Measurements from ENCODE around the gene NOXRED1.

NOXRED1 gene

DNA sequence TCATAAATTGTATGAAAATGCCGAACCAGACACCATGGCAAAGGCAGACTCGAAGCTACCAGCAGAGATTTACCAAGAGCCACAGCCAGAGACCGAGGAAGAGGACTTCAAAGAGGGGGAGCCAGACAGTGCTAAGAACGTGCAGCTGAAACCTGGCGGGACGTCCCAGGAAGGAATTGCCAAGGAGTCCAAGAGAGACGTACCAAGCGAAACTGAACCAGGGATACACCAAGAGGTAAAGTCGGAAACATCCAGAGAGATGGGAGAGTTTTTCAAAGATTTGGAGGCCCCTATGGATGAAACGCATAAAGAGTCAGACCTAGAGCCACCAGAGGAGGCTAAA is 45.9 kb downstream of the NOXRED1 start:
- Histone ChIP-seq H3K9me2 (replicated peaks; ENCODE audit: control insufficient read depth, low read length) (no peaks in the 10 kb centered on the region), H3K36me3 (ENCODE audit: control insufficient read depth, low read length) (peaks cover 38% of the 10 kb centered on the region), H3K9me3 (ENCODE audit: control insufficient read depth, insufficient read depth, low read length) (no peaks in the 10 kb centered on the region), H3K4me3 (ENCODE audit: low read length) (peak overlapping the region; percentile 99), H3K4me1 (ENCODE audit: control insufficient read depth, low read length) (peaks cover 37% of the 10 kb centered on the region), H3K79me2 (ENCODE audit: control insufficient read depth, low read length) (peaks cover 40% of the 10 kb centered on the region), H4K20me1 (ENCODE audit: control insufficient read depth, insufficient read depth, low read depth, low read length) (no peaks in the 10 kb centered on the region), H3F3A (ENCODE audit: control insufficient read depth, insufficient read depth) (peaks cover 25% of the 10 kb centered on the region), H3K27ac (ENCODE audit: low read depth, low read length) (0 out of 2 replicates have a peak overlapping the region, but pooled peaks have one; percentile 99), H3K4me2 (ENCODE audit: low read length) (peak overlapping the region; percentile 80), H3K27me3 (ENCODE audit: control insufficient read depth, low read length) (no peaks in the 10 kb centered on the region)
- no peak for TF ChIP-seq EZH2phosphoT487 (IDR thresholded peaks at IDR 0.05; ENCODE audit: borderline replicate concordance, low read length)
- TF ChIP-seq, protein P1, sequence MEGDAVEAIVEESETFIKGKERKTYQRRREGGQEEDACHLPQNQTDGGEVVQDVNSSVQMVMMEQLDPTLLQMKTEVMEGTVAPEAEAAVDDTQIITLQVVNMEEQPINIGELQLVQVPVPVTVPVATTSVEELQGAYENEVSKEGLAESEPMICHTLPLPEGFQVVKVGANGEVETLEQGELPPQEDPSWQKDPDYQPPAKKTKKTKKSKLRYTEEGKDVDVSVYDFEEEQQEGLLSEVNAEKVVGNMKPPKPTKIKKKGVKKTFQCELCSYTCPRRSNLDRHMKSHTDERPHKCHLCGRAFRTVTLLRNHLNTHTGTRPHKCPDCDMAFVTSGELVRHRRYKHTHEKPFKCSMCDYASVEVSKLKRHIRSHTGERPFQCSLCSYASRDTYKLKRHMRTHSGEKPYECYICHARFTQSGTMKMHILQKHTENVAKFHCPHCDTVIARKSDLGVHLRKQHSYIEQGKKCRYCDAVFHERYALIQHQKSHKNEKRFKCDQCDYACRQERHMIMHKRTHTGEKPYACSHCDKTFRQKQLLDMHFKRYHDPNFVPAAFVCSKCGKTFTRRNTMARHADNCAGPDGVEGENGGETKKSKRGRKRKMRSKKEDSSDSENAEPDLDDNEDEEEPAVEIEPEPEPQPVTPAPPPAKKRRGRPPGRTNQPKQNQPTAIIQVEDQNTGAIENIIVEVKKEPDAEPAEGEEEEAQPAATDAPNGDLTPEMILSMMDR (IDR thresholded peaks at IDR 0.05; ENCODE audit: low read depth, low read length, poor library complexity, severe bottlenecking): no peak

DNA sequence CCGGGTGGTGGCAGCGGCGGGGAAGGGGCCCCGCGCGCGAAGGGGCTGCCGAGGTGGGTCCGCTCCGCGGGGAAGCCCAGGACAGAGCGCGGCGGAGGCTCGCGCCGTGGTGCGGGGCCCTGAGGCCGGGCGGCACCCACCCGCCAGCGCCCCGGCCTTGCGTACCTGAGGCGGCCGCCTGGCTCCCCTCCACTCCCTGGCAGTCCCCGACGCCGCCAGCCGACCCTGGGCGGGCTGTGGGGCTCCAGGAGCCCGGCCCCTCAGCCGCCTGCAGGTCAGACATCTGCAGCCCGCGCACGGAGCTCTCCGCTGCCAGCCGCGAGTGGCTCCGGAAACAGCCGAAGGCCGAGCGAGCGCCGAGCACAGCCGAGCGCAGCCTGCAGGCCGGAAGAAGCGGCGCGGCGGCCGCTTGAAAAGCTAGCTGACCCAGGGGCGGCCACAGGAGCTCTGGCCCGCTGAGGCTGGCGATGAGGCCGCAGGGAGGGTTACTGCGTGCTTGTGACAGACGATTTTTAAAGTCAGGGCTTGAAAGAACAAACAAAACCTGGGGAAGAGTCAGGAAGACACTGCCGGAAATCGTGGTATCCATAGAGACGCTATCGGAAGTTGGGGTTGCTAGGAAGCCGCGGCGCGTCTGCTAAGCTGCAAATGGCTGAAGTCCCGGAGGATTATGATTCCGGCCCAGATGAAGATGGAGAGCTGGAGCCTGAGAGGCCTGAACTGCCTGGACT is 46.4 kb downstream of the NOXRED1 start, which contains the start of the genes SAMD15 and TMED8:
SAMD15 (plus strand) TSS at position 609 of the 731 bp plus-strand sequence; CDS start at position 649, 40 bp downstream.
TMED8 (minus strand) TSS at position 324 of the 731 bp plus-strand sequence; CDS start at position 283, 41 bp downstream.
- H3K79me2 ChIP-seq (ENCODE audit: control insufficient read depth, low read length): peaks cover 42% of the 10 kb centered on the region
- peak within 1 kb of the TSS; percentile 80 for H3K4me2 ChIP-seq (ENCODE audit: low read length)
- H3K27ac ChIP-seq (ENCODE audit: low read depth, low read length): peak within 1 kb of the TSS; percentile 99
- H3F3A ChIP-seq (ENCODE audit: control insufficient read depth, insufficient read depth): peaks cover 30% of the 10 kb centered on the region
- no peaks in the 10 kb centered on the region for H4K20me1 ChIP-seq (ENCODE audit: control insufficient read depth, insufficient read depth, low read depth, low read length)
- no peaks in the 10 kb centered on the region for H3K9me3 ChIP-seq (ENCODE audit: control insufficient read depth, insufficient read depth, low read length)
- H3K4me1 ChIP-seq (ENCODE audit: control insufficient read depth, low read length): peaks cover 43% of the 10 kb centered on the region
- H3K9me2 ChIP-seq (replicated peaks; ENCODE audit: control insufficient read depth, low read length): no peaks in the 10 kb centered on the region
- H3K27me3 ChIP-seq (ENCODE audit: control insufficient read depth, low read length): no peaks in the 10 kb centered on the region
- H3K36me3 ChIP-seq (ENCODE audit: control insufficient read depth, low read length): peaks cover 39% of the 10 kb centered on the region
- peak within 1 kb of the TSS; percentile 99 for H3K4me3 ChIP-seq (ENCODE audit: low read length)
- no peak for TF ChIP-seq EZH2phosphoT487 (IDR thresholded peaks at IDR 0.05; ENCODE audit: borderline replicate concordance, low read length)
- TF ChIP-seq, protein P1 (IDR thresholded peaks at IDR 0.05; ENCODE audit: low read depth, low read length, poor library complexity, severe bottlenecking): no peak

DNA sequence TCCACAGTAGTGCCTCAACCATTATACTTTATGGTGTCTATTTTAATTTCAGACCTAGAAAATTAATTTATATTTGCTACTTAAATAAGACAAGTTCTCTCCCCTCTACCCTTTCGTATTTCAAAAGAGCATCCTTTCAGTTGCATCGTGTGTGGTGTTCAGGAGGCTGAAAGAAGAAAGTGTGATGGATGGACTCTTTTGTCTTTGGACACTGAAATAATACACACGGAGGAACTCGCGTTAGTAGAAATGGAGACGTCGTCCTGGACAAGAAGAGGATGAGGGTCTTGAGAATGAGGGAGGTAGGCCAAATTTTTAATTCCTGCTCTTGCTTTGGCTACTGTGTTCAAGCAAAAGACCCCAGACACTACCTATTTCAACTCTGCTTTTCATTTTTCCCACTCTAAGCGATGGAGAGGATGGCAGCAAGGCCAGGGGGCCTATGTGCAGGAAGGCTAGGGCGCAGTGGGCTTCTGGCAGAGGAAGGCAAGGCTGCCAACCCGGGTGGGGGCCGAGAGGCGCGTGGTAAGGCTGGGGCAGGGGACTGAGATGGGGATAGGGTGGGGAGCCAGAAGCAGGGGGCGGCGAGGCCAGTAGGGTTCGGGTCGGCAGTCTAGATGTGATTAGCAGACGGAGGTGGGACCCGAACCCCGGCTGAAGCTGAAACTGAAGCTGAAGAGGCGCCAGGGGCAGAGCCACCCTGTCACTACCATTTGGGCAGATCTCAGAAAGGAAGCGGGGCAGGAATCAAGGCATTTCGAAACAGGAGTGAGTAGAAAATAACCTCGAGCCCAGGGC is 47.2 kb downstream of the NOXRED1 start:
- Histone ChIP-seq H3K4me2 (ENCODE audit: low read length) (peak overlapping the region; percentile 80), H4K20me1 (ENCODE audit: control insufficient read depth, insufficient read depth, low read depth, low read length) (no peaks in the 10 kb centered on the region), H3K27ac (ENCODE audit: low read depth, low read length) (peak overlapping the region; percentile 99), H3K27me3 (ENCODE audit: control insufficient read depth, low read length) (no peaks in the 10 kb centered on the region), H3K36me3 (ENCODE audit: control insufficient read depth, low read length) (peaks cover 45% of the 10 kb centered on the region), H3K9me3 (ENCODE audit: control insufficient read depth, insufficient read depth, low read length) (no peaks in the 10 kb centered on the region), H3K79me2 (ENCODE audit: control insufficient read depth, low read length) (peaks cover 49% of the 10 kb centered on the region), H3K4me1 (ENCODE audit: control insufficient read depth, low read length) (peaks cover 50% of the 10 kb centered on the region), H3K4me3 (ENCODE audit: low read length) (peak overlapping the region; percentile 99), H3K9me2 (replicated peaks; ENCODE audit: control insufficient read depth, low read length) (no peaks in the 10 kb centered on the region), H3F3A (ENCODE audit: control insufficient read depth, insufficient read depth) (peaks cover 36% of the 10 kb centered on the region)
- TF ChIP-seq EZH2phosphoT487 (IDR thresholded peaks at IDR 0.05; ENCODE audit: borderline replicate concordance, low read length): no peak
- TF ChIP-seq, protein P1 (IDR thresholded peaks at IDR 0.05; ENCODE audit: low read depth, low read length, poor library complexity, severe bottlenecking): no peak

Measured in DOHH2 (cell line).